NCI-H2029 (cell line): Measurements from ENCODE around the gene CLNK.
A peak's percentile ranks its signal among the peaks of the same experiment; 100 is the strongest.

Experiments
- DNase-seq: peaks from one replicate; lab custom pipeline; 2025; lab: John Stamatoyannopoulos, UW

Gene CLNK

GRCh38 chr4:10504570-10505179 is 179.9 kb downstream of the CLNK start:
- no peak for DNase-seq

- no peak for DNase-seq
Observed at GRCh38 chr4:10502717-10503116, 181.9 kb downstream of the CLNK start.

GRCh38 chr4:10500776-10501175 is 183.8 kb downstream of the CLNK start:
- DNase-seq = no peak

- DNase-seq = no peak
Observed at GRCh38 chr4:10496200-10496599, 188.4 kb downstream of the CLNK start.

GRCh38 chr4:10495651-10496050 is 188.9 kb downstream of the CLNK start:
- DNase-seq = no peak

- no peak for DNase-seq
Observed at GRCh38 chr4:10492464-10492863, 192.1 kb downstream of the CLNK start.

- no peak for DNase-seq
Observed at GRCh38 chr4:10491401-10491800, 193.2 kb downstream of the CLNK start.

GRCh38 chr4:10490996-10491395 is 193.6 kb downstream of the CLNK start:
- DNase-seq = no peak

GRCh38 chr4:10482913-10483312 is 201.7 kb downstream of the CLNK start:
- no peak for DNase-seq

- no peak for DNase-seq
Observed at GRCh38 chr4:10480616-10481015, 204.0 kb downstream of the CLNK start.

- DNase-seq = no peak
Observed at GRCh38 chr4:10478621-10479020, 205.9 kb downstream of the CLNK start.

GRCh38 chr4:10470505-10470904 is 214.1 kb downstream of the CLNK start:
- DNase-seq = no peak

GRCh38 chr4:10466161-10466560 is 218.4 kb downstream of the CLNK start:
- DNase-seq = no peak

- no peak for DNase-seq
Observed at GRCh38 chr4:10462876-10463275, 221.7 kb downstream of the CLNK start.

GRCh38 chr4:10461850-10462400 is 222.6 kb downstream of the CLNK start:
- no peak for DNase-seq

GRCh38 chr4:10461091-10461849 is 223.3 kb downstream of the CLNK start:
- peak; percentile 16 for DNase-seq

- DNase-seq = no peak
Observed at GRCh38 chr4:10460313-10461047, 224.1 kb downstream of the CLNK start.

GRCh38 chr4:10459305-10459704 is 225.3 kb downstream of the CLNK start:
- no peak for DNase-seq

- no peak for DNase-seq
Observed at GRCh38 chr4:10458177-10458576, 226.4 kb downstream of the CLNK start.

- DNase-seq = peak; percentile 46
Observed at GRCh38 chr4:10457255-10457801, 227.2 kb downstream of the CLNK start, which contains the start of gene ZNF518B. ZNF518B (minus strand) TSS chr4:10457426; CDS start chr4:10446328, 11,098 bp downstream.

GRCh38 chr4:10456595-10457254 is 227.8 kb downstream of the CLNK start:
- peak; percentile 21 for DNase-seq

- DNase-seq = no peak
Observed at GRCh38 chr4:10456260-10456594, 228.3 kb downstream of the CLNK start.
